Astrocyte (in vitro differentiated cells and primary cell): ENCODE results near the gene VARS2.

Experiments used
- EZH2 ChIP-seq: IDR thresholded peaks from 2 replicates; pipeline ENCODE4 v1.6.1; 2012; ENCODE audit warnings: mild to moderate bottlenecking, low read length, inconsistent platforms; ENCODE audit not compliant: insufficient read depth
- TF ChIP-seq, protein P1 (sequence below): IDR thresholded peaks from 2 replicates; pipeline ENCODE4 v1.5.1; 2011; ENCODE audit warnings: low read depth, mild to moderate bottlenecking, inconsistent platforms, low read length, moderate library complexity; ENCODE audit not compliant: insufficient read depth

DNA sequence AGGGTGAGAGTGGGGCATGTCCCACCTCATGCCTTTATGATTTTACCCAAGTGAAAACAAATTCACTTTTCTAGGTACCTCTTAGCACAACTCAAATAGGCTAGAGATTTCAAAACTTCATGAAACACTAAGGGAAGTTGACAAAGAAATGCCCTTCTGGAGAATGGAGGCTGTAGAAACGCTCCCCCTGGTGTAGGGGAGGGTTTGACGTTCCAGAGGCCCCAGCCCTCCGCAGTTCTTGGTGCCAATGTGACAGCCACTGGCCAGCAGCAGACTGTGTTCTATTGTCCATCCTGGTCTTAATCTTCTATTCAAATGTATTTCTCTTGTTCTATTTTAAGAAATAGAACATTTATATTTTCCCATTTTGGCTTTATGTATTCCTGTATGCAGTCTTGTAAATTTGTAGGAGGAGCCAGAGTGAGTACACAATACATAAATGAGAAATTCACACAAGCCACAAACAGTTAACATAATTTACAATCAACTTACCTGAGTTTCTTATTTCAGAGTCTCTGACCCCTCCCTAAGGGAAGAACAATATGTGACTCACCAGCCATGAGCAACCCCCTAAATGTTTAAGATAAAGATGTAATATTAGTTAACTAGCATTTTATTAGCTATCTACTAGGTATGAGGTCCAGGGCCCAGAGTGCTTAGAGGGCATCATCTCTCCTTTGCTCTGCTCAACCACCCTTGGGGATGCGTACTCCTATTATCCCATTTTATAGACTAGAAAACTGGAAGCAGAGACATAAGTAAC, 60.6 kb downstream of the VARS2 start:
- TF ChIP-seq, protein P1, sequence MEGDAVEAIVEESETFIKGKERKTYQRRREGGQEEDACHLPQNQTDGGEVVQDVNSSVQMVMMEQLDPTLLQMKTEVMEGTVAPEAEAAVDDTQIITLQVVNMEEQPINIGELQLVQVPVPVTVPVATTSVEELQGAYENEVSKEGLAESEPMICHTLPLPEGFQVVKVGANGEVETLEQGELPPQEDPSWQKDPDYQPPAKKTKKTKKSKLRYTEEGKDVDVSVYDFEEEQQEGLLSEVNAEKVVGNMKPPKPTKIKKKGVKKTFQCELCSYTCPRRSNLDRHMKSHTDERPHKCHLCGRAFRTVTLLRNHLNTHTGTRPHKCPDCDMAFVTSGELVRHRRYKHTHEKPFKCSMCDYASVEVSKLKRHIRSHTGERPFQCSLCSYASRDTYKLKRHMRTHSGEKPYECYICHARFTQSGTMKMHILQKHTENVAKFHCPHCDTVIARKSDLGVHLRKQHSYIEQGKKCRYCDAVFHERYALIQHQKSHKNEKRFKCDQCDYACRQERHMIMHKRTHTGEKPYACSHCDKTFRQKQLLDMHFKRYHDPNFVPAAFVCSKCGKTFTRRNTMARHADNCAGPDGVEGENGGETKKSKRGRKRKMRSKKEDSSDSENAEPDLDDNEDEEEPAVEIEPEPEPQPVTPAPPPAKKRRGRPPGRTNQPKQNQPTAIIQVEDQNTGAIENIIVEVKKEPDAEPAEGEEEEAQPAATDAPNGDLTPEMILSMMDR = no peak
- no peak for TF ChIP-seq EZH2
